Keratinocyte (primary cell): ENCODE measurements around the gene CCDC82. TPM values are rescaled to one million over a fixed set of nuclear protein-coding genes. Genes with fewer than 3 reads are reported as not detected.

Experiments used
- DNase-seq: peaks from one replicate; pipeline ENCODE4 v3.0.0-alpha.2; 2011; ENCODE audit warnings: low read depth, missing footprints, low spot score
- FAIRE-seq: peaks from 2 replicates; lab custom pipeline; 2011; peaks lifted over from hg19 to GRCh38; lab: Jason Lieb, UNC
- H2AFZ ChIP-seq: 2 replicates; pipeline ENCODE4 v1.6.0; 2012; ENCODE audit warnings: low read length, control low read depth, inconsistent platforms; ENCODE audit not compliant: control insufficient read depth
- H3K27ac ChIP-seq: 2 replicates; pipeline ENCODE4 v1.5.1; 2011; ENCODE audit warnings: low read length; ENCODE audit not compliant: control insufficient read depth, insufficient read depth
- H3K27me3 ChIP-seq: 3 replicates; pipeline ENCODE4 v1.6.0; 2011; ENCODE audit warnings: low read length; ENCODE audit not compliant: control insufficient read depth, insufficient read depth; ENCODE audit errors: extremely low read depth
- H3K36me3 ChIP-seq, 2 experiments: 2 replicates in 1 of 2; 3 replicates in 1 of 2; pipeline ENCODE4 v1.5.1; 2011; ENCODE audit warnings: low read length in 2 of 2, mild to moderate bottlenecking in 1 of 2; ENCODE audit not compliant: control insufficient read depth in 2 of 2, insufficient read depth in 2 of 2; ENCODE audit errors: extremely low read depth in 1 of 2
- H3K4me1 ChIP-seq: 3 replicates; pipeline ENCODE4 v1.5.1; 2011; ENCODE audit warnings: low read length; ENCODE audit not compliant: control insufficient read depth, insufficient read depth; ENCODE audit errors: extremely low read depth
- H3K4me2 ChIP-seq: 3 replicates; pipeline ENCODE4 v1.6.0; 2011; ENCODE audit warnings: low read depth, low read length; ENCODE audit not compliant: control insufficient read depth, insufficient read depth; ENCODE audit errors: extremely low read depth
- H3K4me3 ChIP-seq, 3 experiments: fragments of 200-600 bp in 1 of 3; sonication (generic) in 1 of 3; 2 replicates in 2 of 3; 3 replicates in 1 of 3; pipeline ENCODE4 v1.5.1; 2011 to 2016; ENCODE audit warnings: low read length in 3 of 3, mild to moderate bottlenecking in 3 of 3, control low read depth in 2 of 3, inconsistent platforms in 1 of 3, low read depth in 1 of 3, mixed read lengths in 1 of 3, mixed run types in 1 of 3, moderate library complexity in 1 of 3; ENCODE audit not compliant: control insufficient read depth in 2 of 3, insufficient read depth in 2 of 3; ENCODE audit errors: extremely low read depth in 1 of 3
- H3K79me2 ChIP-seq: 2 replicates; pipeline ENCODE4 v1.6.0; 2012; ENCODE audit warnings: low read length; ENCODE audit not compliant: control insufficient read depth, insufficient read depth
- H3K9ac ChIP-seq: 3 replicates; pipeline ENCODE4 v1.6.0; 2011; ENCODE audit warnings: low read length; ENCODE audit not compliant: control insufficient read depth, insufficient read depth; ENCODE audit errors: extremely low read depth
- H3K9me1 ChIP-seq: 3 replicates; pipeline ENCODE4 v1.6.0; 2011; ENCODE audit warnings: low read length; ENCODE audit not compliant: control insufficient read depth, insufficient read depth; ENCODE audit errors: extremely low read depth
- H3K9me3 ChIP-seq: 2 replicates; pipeline ENCODE4 v1.5.1; 2012; ENCODE audit warnings: low read depth, low read length; ENCODE audit not compliant: control insufficient read depth
- H4K20me1 ChIP-seq: 3 replicates; pipeline ENCODE4 v1.6.0; 2011; ENCODE audit warnings: low read length; ENCODE audit not compliant: control insufficient read depth, insufficient read depth; ENCODE audit errors: extremely low read depth
- EZH2 ChIP-seq: IDR thresholded peaks from one replicate; pipeline ENCODE4 v1.6.1; 2012; ENCODE audit warnings: inconsistent platforms, mild to moderate bottlenecking, low read length, moderate library complexity
- dilution Hi-C: fragments of 300-500 bp; cut with MboI; formaldehyde crosslinking; loops from one replicate; pipeline ENCODE4 v1.7.0; 2020; ENCODE audit warnings: low sequenced_read_pairs; ENCODE audit not compliant: extremely low pct_ligation_motif_present
- polyA plus RNA-seq, 5 experiments: library from polyadenylated mRNA; depleted of rRNA in 3 of 5; stranded (reverse) in 3 of 5; stranded (forward) in 1 of 5; unstranded in 1 of 5; fragments of >200 nt; gene quantifications; 1 replicate in 1 of 5; 2 replicates in 3 of 5; 3 replicates in 1 of 5; pipeline versions ENCODE4 v1.2.1 to v1.2.3, GENCODE V29; 2011 to 2012; ENCODE audit warnings: missing spikeins in 2 of 5, low read depth in 1 of 5, low replicate concordance in 1 of 5
- TF ChIP-seq, protein P1 (sequence below), 3 experiments: IDR thresholded peaks in 1 of 3; conservative IDR thresholded peaks in 1 of 3; optimal IDR thresholded peaks in 1 of 3; 2 replicates in 2 of 3; 3 replicates in 1 of 3; pipeline versions ENCODE3 to v1.5.1; 2011; ENCODE audit warnings: low read length in 3 of 3, mild to moderate bottlenecking in 3 of 3, moderate library complexity in 2 of 3, control low read depth in 1 of 3, inconsistent platforms in 1 of 3; ENCODE audit not compliant: insufficient read depth in 2 of 3; ENCODE audit errors: extremely low read depth in 1 of 3

The CCDC82 gene
- polyA plus RNA-seq, 1 donor (not counting 4 experiments of a cell fraction or from before 2014, with no cell fraction given): 19.3 TPM

DNA sequence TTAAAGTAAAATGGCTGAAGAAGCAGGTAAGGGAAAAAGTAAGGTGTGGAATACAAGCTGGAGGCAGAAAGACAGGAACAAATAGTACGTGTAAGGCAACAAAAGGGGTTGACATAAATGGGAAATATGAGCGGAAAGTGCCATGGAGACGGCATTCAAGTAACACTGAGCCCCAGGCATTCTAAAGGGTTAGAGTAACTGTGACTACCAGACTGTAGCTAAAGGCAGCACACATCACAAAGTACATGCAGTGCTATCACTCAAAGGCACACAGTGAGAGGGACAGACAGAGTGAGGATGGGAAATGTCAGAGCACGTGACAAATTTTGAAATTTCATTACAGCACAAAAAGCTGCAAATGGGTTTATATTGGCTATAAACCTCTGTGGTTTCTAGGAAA lies 32.9 kb downstream of the CCDC82 start:
- TF ChIP-seq, protein P1, sequence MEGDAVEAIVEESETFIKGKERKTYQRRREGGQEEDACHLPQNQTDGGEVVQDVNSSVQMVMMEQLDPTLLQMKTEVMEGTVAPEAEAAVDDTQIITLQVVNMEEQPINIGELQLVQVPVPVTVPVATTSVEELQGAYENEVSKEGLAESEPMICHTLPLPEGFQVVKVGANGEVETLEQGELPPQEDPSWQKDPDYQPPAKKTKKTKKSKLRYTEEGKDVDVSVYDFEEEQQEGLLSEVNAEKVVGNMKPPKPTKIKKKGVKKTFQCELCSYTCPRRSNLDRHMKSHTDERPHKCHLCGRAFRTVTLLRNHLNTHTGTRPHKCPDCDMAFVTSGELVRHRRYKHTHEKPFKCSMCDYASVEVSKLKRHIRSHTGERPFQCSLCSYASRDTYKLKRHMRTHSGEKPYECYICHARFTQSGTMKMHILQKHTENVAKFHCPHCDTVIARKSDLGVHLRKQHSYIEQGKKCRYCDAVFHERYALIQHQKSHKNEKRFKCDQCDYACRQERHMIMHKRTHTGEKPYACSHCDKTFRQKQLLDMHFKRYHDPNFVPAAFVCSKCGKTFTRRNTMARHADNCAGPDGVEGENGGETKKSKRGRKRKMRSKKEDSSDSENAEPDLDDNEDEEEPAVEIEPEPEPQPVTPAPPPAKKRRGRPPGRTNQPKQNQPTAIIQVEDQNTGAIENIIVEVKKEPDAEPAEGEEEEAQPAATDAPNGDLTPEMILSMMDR (optimal IDR thresholded peaks at IDR 0.05 in 1 of 3, IDR thresholded peaks at IDR 0.05 in 1 of 3, conservative IDR thresholded peaks at IDR 0.05 in 1 of 3; ENCODE audit: extremely low read depth in 1 of 3, insufficient read depth in 2 of 3, low read length in 3 of 3): no peak
- TF ChIP-seq EZH2: no peak
- no peak for FAIRE-seq

DNA sequence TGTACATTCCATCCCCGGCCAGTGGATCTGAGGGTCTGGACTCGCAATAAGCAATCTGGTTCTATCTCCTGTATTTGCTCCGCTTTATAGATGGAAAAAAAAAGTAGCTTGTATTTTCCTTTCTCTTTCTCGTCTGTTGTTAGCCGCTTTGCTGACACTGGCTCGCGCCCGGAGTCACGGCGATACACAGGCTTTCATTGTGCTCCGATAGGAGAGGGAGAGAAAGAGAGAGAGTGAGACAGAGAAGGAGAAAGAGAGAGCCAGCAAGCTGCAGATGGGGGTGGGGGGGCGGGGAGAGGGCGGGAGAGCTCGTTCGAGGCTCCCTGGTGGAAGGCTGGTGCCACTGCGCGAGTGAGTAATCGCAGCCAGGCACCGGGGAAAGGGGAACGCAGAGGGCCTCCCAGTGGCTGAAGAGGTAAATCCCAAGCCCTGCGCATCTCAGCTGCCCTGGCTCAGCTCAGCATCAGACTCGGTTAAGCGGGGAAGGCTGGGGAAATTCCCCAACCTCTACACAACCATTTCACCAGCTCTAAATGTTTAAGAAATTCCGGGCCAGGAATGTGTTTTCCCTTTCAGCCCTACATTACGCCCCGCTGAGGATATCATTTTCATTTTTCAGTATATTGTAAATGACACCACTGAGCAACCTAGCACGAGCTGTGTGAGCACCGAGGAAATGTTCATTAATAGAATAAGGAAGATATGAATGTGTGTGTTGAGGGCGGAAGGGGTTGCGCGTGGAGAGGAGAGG lies 46.6 kb downstream of the CCDC82 start, which contains the start of gene MAML2:
TSS of gene MAML2 (minus strand) at position 235 of the 751 bp plus-strand sequence. CDS start 1,300 bp downstream, outside the sequence.
- Histone ChIP-seq H3K9me3 (no peaks in the 10 kb centered on the region), H3K27me3 (no peaks in the 10 kb centered on the region), H3K9me1 (no peaks in the 10 kb centered on the region), H3K4me3 (peak within 1 kb of the TSS; percentile 58 to 89 (median 80)), H3K4me2 (peak within 1 kb of the TSS; percentile 100), H3K36me3 (no peaks in the 10 kb centered on the region), H3K27ac (peak within 1 kb of the TSS; percentile 81), H3K79me2 (peaks cover 34% of the 10 kb centered on the region), H3K9ac (peak within 1 kb of the TSS; percentile 77), H2AFZ (peak within 1 kb of the TSS; percentile 86), H3K4me1 (peaks cover 39% of the 10 kb centered on the region), H4K20me1 (no peaks in the 10 kb centered on the region)
- TF ChIP-seq EZH2: no peak
- TF ChIP-seq, protein P1 (optimal IDR thresholded peaks at IDR 0.05 in 1 of 3, IDR thresholded peaks at IDR 0.05 in 1 of 3, conservative IDR thresholded peaks at IDR 0.05 in 1 of 3; ENCODE audit: extremely low read depth in 1 of 3, insufficient read depth in 2 of 3, low read length in 3 of 3): peak; percentile 88 to 98 (median 97)
- dilution Hi-C loops: no loop called here
- FAIRE-seq: no peak
- peak; percentile 52 for DNase-seq

More for the DNA sequence above, 32.9 kb downstream of the CCDC82 start:
- Histone ChIP-seq H3K9me1 (no peaks in the 10 kb centered on the region), H3K36me3 (peaks cover 0 to 5% of the 10 kb centered on the region in 2 experiments), H3K9me3 (no peaks in the 10 kb centered on the region), H3K27ac (no peak overlapping the region), H4K20me1 (no peaks in the 10 kb centered on the region), H3K4me2 (no peak overlapping the region), H3K9ac (no peak overlapping the region), H2AFZ (no peak overlapping the region), H3K4me3 (no peak overlapping the region), H3K27me3 (no peaks in the 10 kb centered on the region), H3K4me1 (no peaks in the 10 kb centered on the region), H3K79me2 (no peaks in the 10 kb centered on the region)
- dilution Hi-C loops: no loop called here
- no peak for DNase-seq
